Activated B cell treated with CpG ODN at 0.5 μM for 24 hours (primary cell): ENCODE data around the gene FOXJ2. TPM values are rescaled to one million over a fixed set of nuclear protein-coding genes. Genes with fewer than 3 reads are reported as not detected.
A peak's percentile ranks its signal among the peaks of the same experiment; 100 is the strongest.

ENCODE experiments used
- ATAC-seq: fragments of 200-7000 bp; cut with Tn5 transposase; one replicate; pipeline ENCODE4 v1.10.0; 2021; ENCODE audit warnings: low read depth, mild to moderate bottlenecking, moderate library complexity
- CTCF ChIA-PET: fragments of 350-600 bp; sonication (Branson Sonifier 250); formaldehyde crosslinking; loops from one replicate; lab custom pipeline; 2021; ENCODE audit warnings: antibody characterized with exemption; lab: Charles Lee
- POLR2A ChIA-PET: fragments of 350-600 bp; sonication (Branson Sonifier 250); formaldehyde crosslinking; loops from one replicate; lab custom pipeline; 2021; ENCODE audit warnings: antibody characterized with exemption; lab: Charles Lee
- DNase-seq: peaks from one replicate; pipeline ENCODE4 v3.0.0; 2022
- H3K27ac Mint-ChIP-seq: one replicate; pipeline ENCODE4 v1.8.0; 2020; ENCODE audit warnings: mixed read lengths
- H3K27me3 Mint-ChIP-seq: one replicate; pipeline ENCODE4 v1.8.0; 2021; ENCODE audit warnings: mixed read lengths
- H3K36me3 Mint-ChIP-seq: one replicate; pipeline ENCODE4 v1.8.0; 2021; ENCODE audit warnings: low read depth, mixed read lengths
- H3K4me1 Mint-ChIP-seq: one replicate; pipeline ENCODE4 v1.8.0; 2021; ENCODE audit warnings: mixed read lengths
- H3K4me3 Mint-ChIP-seq: one replicate; pipeline ENCODE4 v1.8.0; 2020; ENCODE audit warnings: mild to moderate bottlenecking, mixed read lengths
- H3K9me3 Mint-ChIP-seq: one replicate; pipeline ENCODE4 v1.8.0; 2020; ENCODE audit warnings: mixed read lengths
- intact Hi-C: fragments of 100-400 bp; cut with micrococcal nuclease; formaldehyde crosslinking; loops from one replicate; pipeline ENCODE4 v1.15.1; 2024
- total RNA-seq: library from RNA; stranded (reverse); gene quantifications from 2 replicates; pipeline ENCODE4 v1.2.3, GENCODE V29; 2022
- TF ChIP-seq, protein P1 (sequence below): fragments of 200-600 bp; IDR thresholded peaks from one replicate; pipeline ENCODE4 v1.8.0; 2022; ENCODE audit warnings: antibody characterized with exemption, mild to moderate bottlenecking

Gene FOXJ2
- total RNA-seq, 1 donor from 2014 or later, result 13.6 TPM

DNA sequence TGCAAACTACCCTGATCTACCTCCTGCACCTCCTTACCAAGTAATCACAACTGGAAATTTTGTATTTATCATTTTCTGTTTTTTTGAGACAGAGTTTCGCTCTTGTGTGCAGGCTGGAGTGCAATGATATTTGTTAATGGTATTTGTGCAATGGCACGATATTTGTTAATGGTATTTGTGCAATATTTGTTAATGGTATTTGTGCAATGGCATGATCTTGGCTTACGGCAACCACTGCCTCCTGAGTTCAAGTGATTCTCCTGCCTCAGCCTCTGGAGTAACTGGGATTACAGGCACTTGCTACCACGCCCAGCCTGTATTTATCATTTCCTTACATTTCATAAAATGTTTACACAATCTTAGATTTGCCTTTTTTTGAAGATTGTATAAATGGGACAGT is 43.9 kb downstream of the FOXJ2 start:
- ATAC-seq (no peak), DNase-seq (no peak)
- H3K36me3 Mint-ChIP-seq, result peaks cover 1% of the 10 kb centered on the region
- no peaks in the 10 kb centered on the region for H3K9me3 Mint-ChIP-seq
- no peak overlapping the region for H3K4me3 Mint-ChIP-seq
- ChIA-PET CTCF (interaction anchor here (1.0 to 2.3 kb wide), 2 partner anchors 25 to 216 kb away, joined by 3 to 9 read pairs; no protein-coding TSS in a partner anchor), POLR2A (no interaction called here)
- intact Hi-C loops, result no loop called here
- TF ChIP-seq, protein P1, sequence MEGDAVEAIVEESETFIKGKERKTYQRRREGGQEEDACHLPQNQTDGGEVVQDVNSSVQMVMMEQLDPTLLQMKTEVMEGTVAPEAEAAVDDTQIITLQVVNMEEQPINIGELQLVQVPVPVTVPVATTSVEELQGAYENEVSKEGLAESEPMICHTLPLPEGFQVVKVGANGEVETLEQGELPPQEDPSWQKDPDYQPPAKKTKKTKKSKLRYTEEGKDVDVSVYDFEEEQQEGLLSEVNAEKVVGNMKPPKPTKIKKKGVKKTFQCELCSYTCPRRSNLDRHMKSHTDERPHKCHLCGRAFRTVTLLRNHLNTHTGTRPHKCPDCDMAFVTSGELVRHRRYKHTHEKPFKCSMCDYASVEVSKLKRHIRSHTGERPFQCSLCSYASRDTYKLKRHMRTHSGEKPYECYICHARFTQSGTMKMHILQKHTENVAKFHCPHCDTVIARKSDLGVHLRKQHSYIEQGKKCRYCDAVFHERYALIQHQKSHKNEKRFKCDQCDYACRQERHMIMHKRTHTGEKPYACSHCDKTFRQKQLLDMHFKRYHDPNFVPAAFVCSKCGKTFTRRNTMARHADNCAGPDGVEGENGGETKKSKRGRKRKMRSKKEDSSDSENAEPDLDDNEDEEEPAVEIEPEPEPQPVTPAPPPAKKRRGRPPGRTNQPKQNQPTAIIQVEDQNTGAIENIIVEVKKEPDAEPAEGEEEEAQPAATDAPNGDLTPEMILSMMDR, result no peak
- H3K4me1 Mint-ChIP-seq, result peaks cover 22% of the 10 kb centered on the region
- no peak overlapping the region for H3K27ac Mint-ChIP-seq
- peaks cover 5% of the 10 kb centered on the region for H3K27me3 Mint-ChIP-seq

DNA sequence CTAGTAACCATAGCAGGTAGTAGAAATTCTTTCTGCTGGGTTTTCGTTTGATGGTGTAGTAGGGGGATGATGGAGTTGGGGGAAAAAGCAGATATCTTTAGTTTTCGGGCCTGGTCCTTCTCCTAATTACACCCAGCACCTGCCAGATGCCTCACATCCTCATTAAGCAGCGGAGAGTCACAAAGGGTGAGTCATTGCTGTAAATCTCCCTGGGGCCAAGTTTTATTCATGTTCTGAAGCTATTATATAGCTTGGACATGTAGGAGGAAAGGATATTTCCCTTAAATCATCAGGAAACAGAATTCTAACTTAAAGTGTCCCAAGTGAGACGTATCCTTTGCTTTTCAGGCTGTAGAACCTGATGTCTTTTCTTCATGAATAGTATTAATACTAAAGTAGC is 44.7 kb downstream of the FOXJ2 start:
- H3K9me3 Mint-ChIP-seq, result no peaks in the 10 kb centered on the region
- intact Hi-C loops, result no loop called here
- H3K27ac Mint-ChIP-seq, result no peak overlapping the region
- DNase-seq (no peak), ATAC-seq (no peak)
- H3K36me3 Mint-ChIP-seq, result peaks cover 10% of the 10 kb centered on the region
- H3K4me1 Mint-ChIP-seq, result peaks cover 27% of the 10 kb centered on the region
- ChIA-PET POLR2A (no interaction called here), CTCF (interaction anchor here (1.0 to 5.0 kb wide), 4 partner anchors 11 to 217 kb away, joined by 3 to 53 read pairs (median 8); no protein-coding TSS in a partner anchor)
- no peak overlapping the region for H3K4me3 Mint-ChIP-seq
- H3K27me3 Mint-ChIP-seq, result peaks cover 5% of the 10 kb centered on the region
- TF ChIP-seq, protein P1, result no peak

- TF ChIP-seq, protein P1, result no peak
- Mint-ChIP-seq H3K4me1 (peaks cover 38% of the 10 kb centered on the region), H3K27me3 (peaks cover under 1% of the 10 kb centered on the region), H3K27ac (no peak overlapping the region), H3K36me3 (peaks cover 16% of the 10 kb centered on the region), H3K9me3 (no peaks in the 10 kb centered on the region), H3K4me3 (no peak overlapping the region)
- ATAC-seq (no peak), DNase-seq (no peak)
- intact Hi-C loops, result loop anchor here (1.0 kb wide), 2 partner anchors 32 to 145 kb away; no protein-coding TSS in a partner anchor
- ChIA-PET POLR2A (interaction anchor here (0.7 to 1.2 kb wide), 4 partner anchors 42 to 165 kb away, joined by 3 read pairs; no protein-coding TSS in a partner anchor), CTCF (interaction anchor here (0.7 to 5.0 kb wide), 10 partner anchors 10 to 859 kb away, joined by 3 to 53 read pairs (median 6); partner anchors contain the start of gene C3AR1)
Measured at GRCh38 chr12:8078398-8078797, 45.9 kb downstream of the FOXJ2 start.

DNA sequence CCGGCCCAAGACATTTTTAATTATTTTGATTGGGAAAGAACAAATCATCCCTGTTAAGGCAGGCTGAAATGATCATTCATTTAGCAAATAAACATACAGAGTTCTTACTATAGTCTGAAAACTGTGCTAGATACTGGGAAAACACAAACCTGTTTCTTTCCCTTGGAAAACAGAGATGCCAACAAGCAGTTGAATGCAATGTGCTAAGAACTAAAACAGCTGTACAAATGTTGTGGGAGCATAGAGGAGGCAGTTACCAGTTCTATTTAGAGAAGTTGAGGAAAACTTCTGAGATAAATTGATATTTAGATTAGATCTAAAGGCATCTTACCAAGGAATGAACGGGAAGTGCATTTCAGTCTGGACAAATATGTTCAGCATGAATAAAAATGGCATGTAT is 46.4 kb downstream of the FOXJ2 start:
- DNase-seq (no peak), ATAC-seq (no peak)
- no peaks in the 10 kb centered on the region for H3K9me3 Mint-ChIP-seq
- TF ChIP-seq, protein P1, result no peak
- H3K4me1 Mint-ChIP-seq, result peaks cover 43% of the 10 kb centered on the region
- intact Hi-C loops, result loop anchor here (1.0 kb wide), 2 partner anchors 33 to 146 kb away; no protein-coding TSS in a partner anchor
- ChIA-PET CTCF (interaction anchor here (1.0 to 5.0 kb wide), 8 partner anchors 12 to 214 kb away, joined by 3 to 53 read pairs (median 6); partner anchors contain the start of gene C3AR1), POLR2A (interaction anchor here (0.7 to 1.2 kb wide), 5 partner anchors 43 to 164 kb away, joined by 3 to 5 read pairs (median 3); partner anchors contain the start of gene SLC2A3)
- no peak overlapping the region for H3K27ac Mint-ChIP-seq
- H3K4me3 Mint-ChIP-seq, result no peak overlapping the region
- H3K36me3 Mint-ChIP-seq, result peaks cover 17% of the 10 kb centered on the region
- H3K27me3 Mint-ChIP-seq, result no peaks in the 10 kb centered on the region

DNA sequence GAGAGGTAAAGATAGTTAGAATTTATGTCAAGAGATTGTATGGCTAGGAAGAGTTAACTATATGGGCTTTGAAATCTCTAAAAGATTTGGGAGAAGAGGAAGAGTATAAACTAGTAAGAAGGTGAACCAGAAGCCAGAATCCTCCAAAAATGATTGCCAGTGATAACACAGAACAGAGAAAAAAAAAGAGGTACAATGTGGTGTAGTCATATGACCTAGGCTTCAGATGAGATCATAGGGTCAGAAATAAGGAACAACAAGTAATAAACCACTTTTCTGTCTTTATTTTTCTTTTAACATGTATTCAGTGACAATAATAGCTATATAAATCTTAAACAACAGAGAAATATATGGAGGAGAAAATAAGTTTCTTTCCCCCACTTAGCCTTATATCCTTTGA is 47.6 kb downstream of the FOXJ2 start:
- no peaks in the 10 kb centered on the region for H3K9me3 Mint-ChIP-seq
- peaks cover 20% of the 10 kb centered on the region for H3K36me3 Mint-ChIP-seq
- ATAC-seq (no peak), DNase-seq (no peak)
- H3K27me3 Mint-ChIP-seq, result no peaks in the 10 kb centered on the region
- ChIA-PET POLR2A (interaction anchor here (1.5 kb wide), 1 partner anchor 120 kb away, joined by 6 read pairs; no protein-coding TSS in a partner anchor), CTCF (interaction anchor here (5.0 kb wide), 1 partner anchor 34 kb away, joined by 53 read pairs; no protein-coding TSS in a partner anchor)
- H3K27ac Mint-ChIP-seq, result peak overlapping the region; percentile 30
- H3K4me1 Mint-ChIP-seq, result peaks cover 51% of the 10 kb centered on the region
- TF ChIP-seq, protein P1, result no peak
- peak overlapping the region; percentile 2 for H3K4me3 Mint-ChIP-seq
- intact Hi-C loops, result loop anchor here (5.0 to 10.0 kb wide), 2 partner anchors 615 to 1228 kb away; partner anchors contain the start of genes CDCA3, RIMKLB and USP5
